Activated CD4-positive, alpha-beta T cell treated with anti-CD3 and anti-CD28 coated beads, Interleukin-2, amount 50 U/mL, for 4 hours (primary cell): Measurements from ENCODE around the gene TFB2M.
"Not testable (repeated sequence)": the region's sequence is repeated elsewhere in the genome, so short reads cannot be mapped to it uniquely, and the experiment has no call there.

Source experiments
- DNase-seq, 2 experiments: peaks; one replicate each; pipeline ENCODE4 v3.0.0-alpha.2; 2020

Gene TFB2M

GRCh38 chr1:246566128-246566812, at the start of gene TFB2M, which contains the start of gene CNST:
TFB2M (minus strand) TSS chr1:246566261; CDS start chr1:246566138, 123 bp downstream.
CNST (plus strand) TSS chr1:246566456; CDS start chr1:246591563, 25,107 bp downstream.
- DNase-seq, result peak; percentile 82 to 86

- no peak for DNase-seq
Measured at GRCh38 chr1:246613096-246613758, 47.2 kb upstream of the TFB2M start.

- DNase-seq, result no peak
Measured at GRCh38 chr1:246609632-246610031, 43.6 kb upstream of the TFB2M start.

- DNase-seq, result peak in 1 of 2 experiments; percentile 20
Measured at GRCh38 chr1:246608616-246609376, 42.7 kb upstream of the TFB2M start.

- DNase-seq, result no peak
Measured at GRCh38 chr1:246607462-246607861, 41.4 kb upstream of the TFB2M start.

DNA sequence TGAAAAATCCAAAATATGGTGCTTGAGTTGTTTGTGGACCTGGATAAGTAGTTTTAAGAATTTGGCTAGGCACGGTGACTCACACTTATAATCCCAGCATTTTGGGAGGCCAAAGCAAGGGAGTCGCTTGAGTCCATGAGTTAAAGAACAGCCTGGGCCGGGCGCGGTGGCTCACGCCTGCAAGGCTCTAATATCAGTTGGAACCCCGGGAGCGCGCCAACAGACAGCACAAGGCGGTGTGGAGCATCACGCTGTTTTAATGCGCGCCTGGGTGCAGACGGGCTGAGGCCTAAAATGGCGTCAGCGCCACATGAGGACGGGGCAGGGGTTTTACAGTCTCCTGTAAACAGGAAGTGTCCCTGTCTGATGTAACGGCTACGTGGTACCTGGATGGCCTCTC, 39.2 kb upstream of the TFB2M start:
- not testable (repeated sequence) for DNase-seq

- no peak for DNase-seq
Measured at GRCh38 chr1:246602194-246602593, 36.1 kb upstream of the TFB2M start.

- DNase-seq, result no peak
Measured at GRCh38 chr1:246600579-246600978, 34.5 kb upstream of the TFB2M start.

DNA sequence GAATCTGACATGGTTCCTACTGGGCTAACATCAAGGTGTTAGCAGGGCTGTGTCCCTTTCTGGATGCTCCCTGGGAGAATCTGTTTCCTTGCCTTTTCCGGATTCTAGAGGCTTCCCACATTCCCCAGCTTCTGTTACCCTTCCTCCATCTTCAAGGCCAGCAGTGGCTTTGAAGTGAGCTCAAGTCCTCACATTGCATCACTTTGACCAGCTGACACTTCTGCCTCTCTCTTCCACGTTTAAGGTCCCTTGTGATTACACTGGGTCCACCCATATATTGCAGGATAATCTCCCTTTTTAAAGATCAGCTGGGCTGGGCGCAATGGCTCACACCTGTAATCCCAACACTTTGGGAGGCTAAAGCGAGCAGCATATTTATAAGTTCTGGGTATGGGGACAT, 33.3 kb upstream of the TFB2M start:
- no peak for DNase-seq

- DNase-seq, result no peak
Measured at GRCh38 chr1:246597971-246598370, 31.9 kb upstream of the TFB2M start.

GRCh38 chr1:246597340-246597739, 31.3 kb upstream of the TFB2M start:
- DNase-seq, result no peak

DNA sequence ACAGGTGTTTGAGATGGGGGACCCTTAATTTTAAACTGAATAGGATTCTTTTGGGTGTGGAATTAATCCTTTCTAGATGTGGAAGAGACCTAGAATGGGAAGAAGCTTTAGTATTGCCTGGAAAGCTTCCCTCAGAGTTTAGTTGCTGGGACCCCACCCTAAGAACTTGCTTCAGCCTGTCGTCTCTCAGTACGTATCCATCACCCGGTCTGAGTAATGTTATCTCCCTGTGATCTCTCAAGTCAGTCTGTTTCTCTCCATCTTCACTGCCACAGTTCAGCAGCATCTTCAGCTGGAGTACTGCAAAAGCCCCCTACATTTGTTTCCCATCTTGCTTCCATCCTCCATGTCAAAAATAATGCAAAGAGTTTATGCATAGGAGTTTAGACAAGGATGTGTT, 29.1 kb upstream of the TFB2M start:
- no peak for DNase-seq

DNA sequence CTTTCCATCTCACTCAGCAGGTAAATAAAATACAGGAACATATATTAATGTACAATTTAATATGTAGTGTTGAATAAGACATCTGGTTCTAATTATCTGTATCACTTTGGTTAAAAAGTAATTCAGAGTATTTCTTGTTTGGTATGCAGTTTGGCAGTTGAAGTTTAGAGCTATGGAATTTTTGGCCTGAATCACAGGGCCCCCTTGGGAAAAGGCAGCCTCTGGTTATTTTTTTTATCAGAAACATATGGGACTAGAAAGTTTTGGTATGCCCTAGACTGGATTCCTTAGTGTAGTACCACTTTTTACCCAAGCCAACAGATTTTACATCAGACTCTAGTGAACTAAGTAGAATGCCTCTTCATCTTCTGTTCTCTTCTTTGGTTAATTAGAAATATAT, 26.6 kb upstream of the TFB2M start:
- no peak for DNase-seq

DNA sequence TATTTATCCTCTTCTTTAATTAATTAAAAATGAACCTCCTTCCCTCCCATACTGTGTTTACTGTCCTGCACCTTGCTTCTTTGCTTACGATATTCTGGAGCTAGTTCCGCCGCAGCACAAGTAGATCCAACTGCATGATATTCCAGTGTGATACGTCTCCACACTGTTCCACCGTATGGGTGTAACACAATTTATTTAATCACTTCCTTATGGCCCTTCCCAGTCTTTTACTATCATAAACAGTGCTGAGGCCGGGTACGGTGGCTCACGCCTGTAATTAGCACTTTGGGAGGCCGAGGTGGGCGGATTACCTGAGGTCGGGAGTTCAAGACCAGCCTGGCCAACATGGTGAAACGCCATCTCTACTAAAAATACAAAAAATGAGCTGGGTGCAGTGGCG, 25.9 kb upstream of the TFB2M start:
- DNase-seq, result no peak

DNA sequence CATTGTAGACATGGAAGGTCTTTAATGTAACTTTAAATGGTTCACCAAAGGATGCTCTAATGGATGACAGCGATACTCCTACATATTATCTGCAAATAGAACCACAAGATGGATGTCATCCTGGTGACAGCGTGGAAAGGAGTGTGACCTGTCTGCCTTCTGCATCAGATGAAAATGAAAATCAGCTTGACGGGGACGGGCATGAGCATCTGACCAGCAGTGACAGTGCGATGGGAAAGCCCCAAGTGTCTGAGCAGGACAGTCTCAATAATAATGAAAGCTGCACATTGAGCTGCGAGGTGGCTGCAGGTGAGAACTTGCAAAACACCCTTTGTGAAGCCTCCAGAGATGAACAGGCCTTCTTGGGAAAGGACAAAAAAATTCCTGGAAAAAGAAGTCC, 25.4 kb upstream of the TFB2M start:
- no peak for DNase-seq

DNA sequence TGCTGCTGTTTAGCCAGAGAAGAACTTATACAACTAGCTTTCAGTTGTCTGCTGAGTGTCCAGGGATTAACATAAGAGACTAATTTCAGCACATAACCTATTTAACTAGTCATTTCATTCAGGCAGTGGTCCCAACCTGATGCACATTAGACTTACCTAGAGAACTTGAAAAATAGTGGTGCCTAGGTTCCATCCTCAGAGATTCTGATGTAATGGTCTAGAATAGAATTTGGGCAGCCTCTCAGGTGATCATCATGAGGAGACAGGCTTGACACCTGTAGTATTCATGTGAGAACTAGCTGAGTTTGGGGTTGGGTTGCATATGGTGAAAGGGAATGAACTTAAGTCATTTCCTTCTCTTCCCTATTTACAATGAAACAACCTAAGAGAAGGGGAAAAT, 25.0 kb upstream of the TFB2M start:
- no peak for DNase-seq

DNA sequence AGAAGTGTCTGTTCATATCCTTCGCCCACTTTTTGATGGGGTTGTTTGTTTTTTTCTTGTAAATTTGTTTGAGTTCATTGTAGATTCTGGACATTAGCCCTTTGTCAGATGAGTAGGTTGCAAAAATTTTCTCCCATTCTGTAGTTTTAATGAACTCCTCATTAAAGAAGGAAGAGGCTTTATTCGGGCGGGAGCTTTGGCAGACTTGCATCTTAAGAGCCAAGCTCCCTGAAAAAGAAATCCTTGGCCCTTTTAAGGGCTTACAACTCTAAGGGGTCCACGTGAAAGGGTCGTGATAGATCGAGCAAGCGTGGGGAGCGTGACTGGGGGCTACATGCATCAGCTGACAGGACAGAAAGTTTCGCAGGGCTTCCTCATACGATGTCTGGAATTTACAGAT, 23.9 kb upstream of the TFB2M start:
- DNase-seq, result not testable (repeated sequence)

DNA sequence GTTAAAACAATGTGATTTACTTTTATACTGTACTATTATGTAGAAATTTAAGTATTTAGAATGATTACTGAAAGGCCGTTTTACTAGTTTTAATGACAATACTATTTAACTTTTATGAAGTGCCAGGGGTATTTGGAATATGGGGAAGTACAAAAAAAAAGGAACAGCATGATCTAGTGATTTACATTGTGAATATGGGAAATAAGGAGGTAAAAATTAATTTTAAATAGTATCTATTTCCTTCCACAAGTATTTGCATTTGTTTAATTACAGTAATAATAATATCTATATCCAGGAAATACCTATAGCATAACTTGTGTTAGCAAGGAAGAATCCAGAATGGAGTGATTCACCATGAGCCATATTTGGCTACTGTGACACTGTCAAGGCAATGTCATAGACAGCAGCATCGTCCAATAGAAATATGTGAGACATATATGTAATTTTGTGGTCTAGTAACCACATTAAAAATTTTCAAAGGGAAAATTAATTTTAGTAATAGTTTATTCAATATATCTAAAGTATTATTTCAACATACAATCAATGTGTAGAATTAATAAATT, 22.2 kb upstream of the TFB2M start:
- no peak for DNase-seq

DNA sequence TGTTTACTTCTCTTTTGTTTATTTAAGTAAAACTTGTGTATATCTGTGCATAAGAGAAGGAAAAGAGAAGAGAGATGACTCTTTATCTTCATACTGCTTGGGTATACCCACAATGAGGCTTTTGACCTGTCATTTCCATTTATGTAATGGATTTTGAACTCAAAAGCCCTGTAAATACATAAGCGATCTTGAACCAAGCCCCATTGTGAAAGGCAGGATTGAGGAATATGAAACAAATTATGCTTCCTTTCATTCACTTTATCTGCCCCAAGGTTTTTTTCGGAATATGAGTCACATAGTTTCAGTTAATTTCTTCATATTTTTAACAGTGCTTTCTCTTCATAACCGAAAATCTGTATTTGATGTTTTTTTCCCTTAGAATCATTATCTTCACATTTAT, 21.5 kb upstream of the TFB2M start:
- no peak for DNase-seq

GRCh38 chr1:246587032-246587431, 21.0 kb upstream of the TFB2M start:
- DNase-seq, result no peak

- no peak for DNase-seq
Measured at GRCh38 chr1:246583448-246584185, 17.6 kb upstream of the TFB2M start.

DNA sequence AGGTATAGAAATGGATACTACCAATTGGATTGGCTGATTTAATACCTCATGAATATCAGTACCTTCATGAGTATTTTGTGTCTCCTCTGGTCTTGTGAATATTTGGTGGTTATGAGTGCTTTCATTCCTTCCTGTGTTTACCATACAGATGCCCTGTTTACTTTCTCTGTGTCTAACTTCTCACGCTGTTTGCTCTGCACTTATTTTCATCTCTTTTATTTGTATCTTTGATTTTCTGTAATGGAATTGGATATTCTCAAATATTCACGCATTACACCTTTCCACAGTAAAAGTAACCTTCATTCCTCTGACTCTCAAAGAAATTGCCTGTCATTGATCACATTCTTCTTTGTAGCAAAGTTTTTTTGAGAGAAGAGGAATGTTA, 17.0 kb upstream of the TFB2M start:
- no peak for DNase-seq
